ENCODE data around the gene MTRFR.
A peak's percentile ranks its signal among the peaks of the same experiment; 100 is the strongest.
"Not testable (repeated sequence)": the region's sequence is repeated elsewhere in the genome, so short reads cannot be mapped to it uniquely, and the experiment has no call there.

Gene MTRFR

GRCh38 chr12:123232807-123233504 lies at the start of gene MTRFR, which contains the start of gene MPHOSPH9:
Gene MTRFR (plus strand): TSS chr12:123233436. CDS start chr12:123253675, 20,239 bp downstream.
Gene MPHOSPH9 (minus strand): TSS chr12:123233141. CDS start chr12:123230364, 2,777 bp downstream.
- H3K4me3 ChIP-seq (ENCODE audit: low read depth in 1 of 2, low read length in 2 of 2), result peak within 1 kb of the TSS; percentile 94 to 99
- H3K27me3 ChIP-seq (ENCODE audit: control insufficient read depth in 1 of 2, insufficient read depth in 2 of 2, low read length in 2 of 2), result no peaks in the 10 kb centered on the region
- peak within 1 kb of the TSS; percentile 91 to 98 for H3K9ac ChIP-seq (ENCODE audit: low read depth in 1 of 2, low read length in 2 of 2)
- H3K4me1 ChIP-seq (ENCODE audit: control insufficient read depth in 1 of 2, insufficient read depth in 2 of 2, low read length in 2 of 2), result peaks cover 16 to 29% of the 10 kb centered on the region in 2 donors
- H3K27ac ChIP-seq (ENCODE audit: low read depth, low read length), result peak within 1 kb of the TSS; percentile 93
- peaks cover 4 to 5% of the 10 kb centered on the region in 2 donors for H3K36me3 ChIP-seq (ENCODE audit: control insufficient read depth in 1 of 2, insufficient read depth in 2 of 2, low read length in 2 of 2)
- H3K9me3 ChIP-seq (ENCODE audit: control insufficient read depth in 1 of 2, low read length in 2 of 2), result no peaks in the 10 kb centered on the region

GRCh38 chr12:123187637-123188036 lies 45.6 kb upstream of the MTRFR start:
- H3K4me1 ChIP-seq (ENCODE audit: control insufficient read depth in 1 of 2, insufficient read depth in 2 of 2, low read length in 2 of 2), result no peaks in the 10 kb centered on the region
- no peaks in the 10 kb centered on the region for H3K27me3 ChIP-seq (ENCODE audit: control insufficient read depth in 1 of 2, insufficient read depth in 2 of 2, low read length in 2 of 2)
- no peaks in the 10 kb centered on the region for H3K9me3 ChIP-seq (ENCODE audit: control insufficient read depth in 1 of 2, low read length in 2 of 2)
- H3K9ac ChIP-seq (ENCODE audit: low read depth in 1 of 2, low read length in 2 of 2), result no peak overlapping the region
- H3K4me3 ChIP-seq (ENCODE audit: low read depth in 1 of 2, low read length in 2 of 2), result no peak overlapping the region
- H3K36me3 ChIP-seq (ENCODE audit: control insufficient read depth in 1 of 2, insufficient read depth in 2 of 2, low read length in 2 of 2), result peaks cover 0 to 46% of the 10 kb centered on the region in 2 donors
- no peak overlapping the region for H3K27ac ChIP-seq (ENCODE audit: low read depth, low read length)

DNA sequence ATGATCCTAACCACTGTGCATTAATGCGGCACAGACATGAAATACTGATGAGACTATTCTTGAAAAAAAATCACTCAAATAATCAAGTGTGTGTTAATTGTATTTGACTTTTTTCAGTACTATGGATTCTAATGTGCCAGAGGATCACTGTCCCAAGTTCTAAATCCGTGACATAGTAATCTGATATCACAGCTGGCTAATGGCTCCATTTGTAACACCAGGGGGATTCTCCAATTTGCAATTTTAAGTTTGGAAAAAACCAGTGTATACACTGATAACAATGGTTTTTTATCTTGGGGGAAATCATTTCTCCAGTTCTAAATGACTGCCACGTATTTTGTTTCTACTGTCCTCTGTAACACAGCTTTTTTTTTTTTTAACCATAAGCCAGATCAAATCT lies 33.3 kb upstream of the MTRFR start:
- H3K36me3 ChIP-seq (ENCODE audit: control insufficient read depth in 1 of 2, insufficient read depth in 2 of 2, low read length in 2 of 2), result peaks cover 18 to 32% of the 10 kb centered on the region in 2 donors
- no peak overlapping the region for H3K27ac ChIP-seq (ENCODE audit: low read depth, low read length)
- H3K4me1 ChIP-seq (ENCODE audit: control insufficient read depth in 1 of 2, insufficient read depth in 2 of 2, low read length in 2 of 2), result no peaks in the 10 kb centered on the region
- H3K9ac ChIP-seq (ENCODE audit: low read depth in 1 of 2, low read length in 2 of 2), result no peak overlapping the region
- H3K27me3 ChIP-seq (ENCODE audit: control insufficient read depth in 1 of 2, insufficient read depth in 2 of 2, low read length in 2 of 2), result no peaks in the 10 kb centered on the region
- H3K4me3 ChIP-seq (ENCODE audit: low read depth in 1 of 2, low read length in 2 of 2), result no peak overlapping the region
- no peaks in the 10 kb centered on the region for H3K9me3 ChIP-seq (ENCODE audit: control insufficient read depth in 1 of 2, low read length in 2 of 2)

- H3K9ac ChIP-seq (ENCODE audit: low read depth in 1 of 2, low read length in 2 of 2), result no peak overlapping the region
- H3K27ac ChIP-seq (ENCODE audit: low read depth, low read length), result no peak overlapping the region
- H3K36me3 ChIP-seq (ENCODE audit: control insufficient read depth in 1 of 2, insufficient read depth in 2 of 2, low read length in 2 of 2), result peaks cover 18 to 32% of the 10 kb centered on the region in 2 donors
- no peaks in the 10 kb centered on the region for H3K9me3 ChIP-seq (ENCODE audit: control insufficient read depth in 1 of 2, low read length in 2 of 2)
- no peaks in the 10 kb centered on the region for H3K27me3 ChIP-seq (ENCODE audit: control insufficient read depth in 1 of 2, insufficient read depth in 2 of 2, low read length in 2 of 2)
- no peak overlapping the region for H3K4me3 ChIP-seq (ENCODE audit: low read depth in 1 of 2, low read length in 2 of 2)
- H3K4me1 ChIP-seq (ENCODE audit: control insufficient read depth in 1 of 2, insufficient read depth in 2 of 2, low read length in 2 of 2), result no peaks in the 10 kb centered on the region
Observed at GRCh38 chr12:123200414-123200813, 32.8 kb upstream of the MTRFR start.

- H3K4me3 ChIP-seq (ENCODE audit: low read depth in 1 of 2, low read length in 2 of 2); H3K9me3 ChIP-seq (ENCODE audit: control insufficient read depth in 1 of 2, low read length in 2 of 2); H3K9ac ChIP-seq (ENCODE audit: low read depth in 1 of 2, low read length in 2 of 2); H3K4me1 ChIP-seq (ENCODE audit: control insufficient read depth in 1 of 2, insufficient read depth in 2 of 2, low read length in 2 of 2); H3K27me3 ChIP-seq (ENCODE audit: control insufficient read depth in 1 of 2, insufficient read depth in 2 of 2, low read length in 2 of 2); H3K27ac ChIP-seq (ENCODE audit: low read depth, low read length): not testable (repeated sequence)
- peaks cover 10 to 37% of the 10 kb centered on the region in 2 donors for H3K36me3 ChIP-seq (ENCODE audit: control insufficient read depth in 1 of 2, insufficient read depth in 2 of 2, low read length in 2 of 2)
Observed at GRCh38 chr12:123206794-123207193, 26.4 kb upstream of the MTRFR start.

GRCh38 chr12:123207815-123208214 lies 25.4 kb upstream of the MTRFR start:
- peaks cover 4 to 29% of the 10 kb centered on the region in 2 donors for H3K36me3 ChIP-seq (ENCODE audit: control insufficient read depth in 1 of 2, insufficient read depth in 2 of 2, low read length in 2 of 2)
- not testable (repeated sequence) for H3K27me3 ChIP-seq (ENCODE audit: control insufficient read depth in 1 of 2, insufficient read depth in 2 of 2, low read length in 2 of 2); H3K4me3 ChIP-seq (ENCODE audit: low read depth in 1 of 2, low read length in 2 of 2); H3K27ac ChIP-seq (ENCODE audit: low read depth, low read length); H3K9me3 ChIP-seq (ENCODE audit: control insufficient read depth in 1 of 2, low read length in 2 of 2); H3K9ac ChIP-seq (ENCODE audit: low read depth in 1 of 2, low read length in 2 of 2); H3K4me1 ChIP-seq (ENCODE audit: control insufficient read depth in 1 of 2, insufficient read depth in 2 of 2, low read length in 2 of 2)

- no peaks in the 10 kb centered on the region for H3K9me3 ChIP-seq (ENCODE audit: control insufficient read depth in 1 of 2, low read length in 2 of 2)
- H3K9ac ChIP-seq (ENCODE audit: low read depth in 1 of 2, low read length in 2 of 2), result peak overlapping the region in 1 of 2 donors; percentile 32
- peak overlapping the region in 1 of 2 donors; percentile 29 for H3K4me3 ChIP-seq (ENCODE audit: low read depth in 1 of 2, low read length in 2 of 2)
- no peaks in the 10 kb centered on the region for H3K27me3 ChIP-seq (ENCODE audit: control insufficient read depth in 1 of 2, insufficient read depth in 2 of 2, low read length in 2 of 2)
- peaks cover 0 to 4% of the 10 kb centered on the region in 2 donors for H3K4me1 ChIP-seq (ENCODE audit: control insufficient read depth in 1 of 2, insufficient read depth in 2 of 2, low read length in 2 of 2)
- no peak overlapping the region for H3K27ac ChIP-seq (ENCODE audit: low read depth, low read length)
- H3K36me3 ChIP-seq (ENCODE audit: control insufficient read depth in 1 of 2, insufficient read depth in 2 of 2, low read length in 2 of 2), result peaks cover 10 to 21% of the 10 kb centered on the region in 2 donors
Observed at GRCh38 chr12:123223241-123223668, 10.0 kb upstream of the MTRFR start.

DNA sequence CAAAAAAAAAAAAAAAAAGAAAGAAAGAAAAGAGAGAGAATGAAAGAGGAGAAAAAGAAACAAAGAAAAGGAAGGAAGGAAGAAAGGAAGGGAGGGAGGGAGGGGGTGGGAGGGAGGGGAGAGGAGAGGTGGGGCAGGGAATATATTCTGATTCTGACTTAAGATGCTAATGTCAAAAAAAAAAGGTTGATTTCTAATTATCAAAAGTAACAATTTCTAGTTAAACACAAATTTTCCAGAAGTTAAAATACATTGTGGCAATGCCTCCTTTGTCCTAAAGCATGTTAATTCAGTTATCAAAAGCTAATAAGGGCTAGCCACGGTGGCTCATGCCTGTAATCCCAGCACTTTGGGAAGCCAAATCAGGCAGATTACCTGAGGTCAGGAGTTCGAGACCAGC lies 7.8 kb upstream of the MTRFR start:
- H3K4me1 ChIP-seq (ENCODE audit: control insufficient read depth in 1 of 2, insufficient read depth in 2 of 2, low read length in 2 of 2), result peaks cover 0 to 4% of the 10 kb centered on the region in 2 donors
- no peaks in the 10 kb centered on the region for H3K9me3 ChIP-seq (ENCODE audit: control insufficient read depth in 1 of 2, low read length in 2 of 2)
- no peak overlapping the region for H3K4me3 ChIP-seq (ENCODE audit: low read depth in 1 of 2, low read length in 2 of 2)
- no peak overlapping the region for H3K27ac ChIP-seq (ENCODE audit: low read depth, low read length)
- H3K27me3 ChIP-seq (ENCODE audit: control insufficient read depth in 1 of 2, insufficient read depth in 2 of 2, low read length in 2 of 2), result no peaks in the 10 kb centered on the region
- H3K36me3 ChIP-seq (ENCODE audit: control insufficient read depth in 1 of 2, insufficient read depth in 2 of 2, low read length in 2 of 2), result peaks cover 13 to 14% of the 10 kb centered on the region in 2 donors
- no peak overlapping the region for H3K9ac ChIP-seq (ENCODE audit: low read depth in 1 of 2, low read length in 2 of 2)

DNA sequence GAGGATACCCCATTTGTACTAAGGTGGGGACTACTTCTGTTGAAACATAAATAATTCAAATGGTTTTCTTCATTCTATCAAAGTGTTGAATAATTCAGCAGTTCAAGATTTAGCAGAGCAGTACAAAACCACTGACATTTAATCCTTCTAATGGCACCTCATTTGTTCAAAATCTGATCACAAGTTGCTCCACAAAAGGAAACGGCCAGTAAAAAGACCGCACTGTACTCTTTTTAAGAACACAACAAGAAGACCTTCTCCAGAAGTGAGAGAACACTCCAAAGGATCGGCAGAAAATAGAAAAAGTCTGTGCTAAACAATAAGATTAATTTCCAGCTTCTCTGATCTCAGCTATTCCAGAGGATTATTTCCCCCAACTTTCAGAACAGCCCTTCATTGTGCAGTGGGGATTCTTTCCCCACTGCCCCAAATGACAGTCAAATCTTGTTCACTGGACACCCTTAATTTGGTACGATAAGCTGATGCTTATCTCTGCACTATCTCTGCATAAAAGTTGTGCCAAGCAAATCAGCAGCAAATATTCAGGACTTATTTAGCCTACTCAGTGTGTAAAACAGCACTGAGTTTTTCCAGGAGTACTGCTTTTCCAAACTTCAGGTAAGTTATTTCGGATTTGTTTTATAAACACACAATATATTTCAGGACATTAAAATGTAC lies 5.5 kb upstream of the MTRFR start:
- peaks cover 4 to 7% of the 10 kb centered on the region in 2 donors for H3K36me3 ChIP-seq (ENCODE audit: control insufficient read depth in 1 of 2, insufficient read depth in 2 of 2, low read length in 2 of 2)
- H3K4me1 ChIP-seq (ENCODE audit: control insufficient read depth in 1 of 2, insufficient read depth in 2 of 2, low read length in 2 of 2), result peaks cover 10 to 11% of the 10 kb centered on the region in 2 donors
- H3K9ac ChIP-seq (ENCODE audit: low read depth in 1 of 2, low read length in 2 of 2), result no peak overlapping the region
- no peaks in the 10 kb centered on the region for H3K27me3 ChIP-seq (ENCODE audit: control insufficient read depth in 1 of 2, insufficient read depth in 2 of 2, low read length in 2 of 2)
- no peak overlapping the region for H3K4me3 ChIP-seq (ENCODE audit: low read depth in 1 of 2, low read length in 2 of 2)
- H3K9me3 ChIP-seq (ENCODE audit: control insufficient read depth in 1 of 2, low read length in 2 of 2), result no peaks in the 10 kb centered on the region
- no peak overlapping the region for H3K27ac ChIP-seq (ENCODE audit: low read depth, low read length)

DNA sequence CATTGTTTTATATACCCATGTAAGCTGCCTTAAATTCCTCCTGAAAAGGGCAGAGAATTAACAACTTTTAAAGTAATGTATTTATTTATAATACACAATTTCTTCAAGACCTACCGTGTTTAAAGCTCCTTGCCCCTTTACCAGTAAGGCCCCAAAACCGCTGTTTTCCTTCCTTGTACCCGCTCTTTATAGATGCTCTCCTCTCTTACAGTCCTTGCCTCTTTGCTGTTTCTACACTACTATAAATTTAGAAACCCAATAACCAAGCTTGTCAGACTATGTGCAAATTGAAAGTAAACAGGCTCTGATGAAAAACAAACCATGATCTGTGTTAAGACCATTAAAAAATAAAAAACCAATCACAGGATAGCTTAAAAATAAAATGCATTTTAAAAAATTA lies 4.2 kb upstream of the MTRFR start:
- Histone ChIP-seq H3K4me3 (ENCODE audit: low read depth in 1 of 2, low read length in 2 of 2) (no peak overlapping the region), H3K27ac (ENCODE audit: low read depth, low read length) (no peak overlapping the region), H3K4me1 (ENCODE audit: control insufficient read depth in 1 of 2, insufficient read depth in 2 of 2, low read length in 2 of 2) (peaks cover 11 to 16% of the 10 kb centered on the region in 2 donors), H3K9ac (ENCODE audit: low read depth in 1 of 2, low read length in 2 of 2) (no peak overlapping the region), H3K9me3 (ENCODE audit: control insufficient read depth in 1 of 2, low read length in 2 of 2) (no peaks in the 10 kb centered on the region), H3K36me3 (ENCODE audit: control insufficient read depth in 1 of 2, insufficient read depth in 2 of 2, low read length in 2 of 2) (peaks cover 4 to 7% of the 10 kb centered on the region in 2 donors), H3K27me3 (ENCODE audit: control insufficient read depth in 1 of 2, insufficient read depth in 2 of 2, low read length in 2 of 2) (no peaks in the 10 kb centered on the region)

Data from duodenal mucosa (tissue), 2 donors.